Astrocyte (in vitro differentiated cells and primary cell): ENCODE measurements around the gene DRG2. TPM values are rescaled to one million over a fixed set of nuclear protein-coding genes. Genes with fewer than 3 reads are reported as not detected.

Experiments used
- DNase-seq: peaks from one replicate; pipeline ENCODE4 v3.0.0-alpha.2; 2010; ENCODE audit warnings: low read depth
- FAIRE-seq: peaks from 2 replicates; lab custom pipeline; 2011; peaks lifted over from hg19 to GRCh38; lab: Jason Lieb, UNC
- H2AFZ ChIP-seq: 2 replicates; pipeline ENCODE4 v1.6.0; 2012; ENCODE audit warnings: low read depth, low read length, inconsistent platforms
- H3K27ac ChIP-seq: 2 replicates; pipeline ENCODE4 v1.5.1; 2011; ENCODE audit warnings: low read depth, low read length, inconsistent platforms
- H3K27me3 ChIP-seq: 2 replicates; pipeline ENCODE4 v1.6.0; 2011; ENCODE audit warnings: low read length, inconsistent platforms; ENCODE audit not compliant: insufficient read depth
- H3K36me3 ChIP-seq: 2 replicates; pipeline ENCODE4 v1.5.1; 2011; ENCODE audit warnings: low read length, inconsistent platforms; ENCODE audit not compliant: insufficient read depth
- H3K4me1 ChIP-seq: 2 replicates; pipeline ENCODE4 v1.5.1; 2011; ENCODE audit warnings: low read length, inconsistent platforms; ENCODE audit not compliant: insufficient read depth
- H3K4me2 ChIP-seq: 2 replicates; pipeline ENCODE4 v1.6.0; 2012; ENCODE audit warnings: low read length, inconsistent platforms
- H3K4me3 ChIP-seq: 2 replicates; pipeline ENCODE4 v1.5.1; 2011; ENCODE audit warnings: low read depth, mild to moderate bottlenecking, low read length, inconsistent platforms; ENCODE audit not compliant: insufficient read depth
- H3K79me2 ChIP-seq: 2 replicates; pipeline ENCODE4 v1.6.0; 2012; ENCODE audit warnings: mild to moderate bottlenecking, low read length, inconsistent platforms; ENCODE audit not compliant: insufficient read depth
- H3K9ac ChIP-seq: 2 replicates; pipeline ENCODE4 v1.6.0; 2012; ENCODE audit warnings: mild to moderate bottlenecking, low read length, inconsistent platforms
- H3K9me3 ChIP-seq: 2 replicates; pipeline ENCODE4 v1.5.1; 2012; ENCODE audit warnings: low read depth, mild to moderate bottlenecking, low read length, inconsistent platforms; ENCODE audit not compliant: insufficient read depth
- H4K20me1 ChIP-seq: 2 replicates; pipeline ENCODE4 v1.6.0; 2012; ENCODE audit warnings: low read length, inconsistent platforms; ENCODE audit not compliant: insufficient read depth
- H3K27ac Mint-ChIP-seq: one replicate; pipeline ENCODE4 v1.8.0; 2021; ENCODE audit warnings: mild to moderate bottlenecking, mixed read lengths; ENCODE audit not compliant: unreplicated experiment
- H3K27me3 Mint-ChIP-seq: one replicate; pipeline ENCODE4 v1.8.0; 2021; ENCODE audit warnings: low read depth, mixed read lengths; ENCODE audit not compliant: unreplicated experiment
- H3K36me3 Mint-ChIP-seq: one replicate; pipeline ENCODE4 v1.8.0; 2021; ENCODE audit warnings: low read depth, mixed read lengths; ENCODE audit not compliant: unreplicated experiment
- H3K4me1 Mint-ChIP-seq: one replicate; pipeline ENCODE4 v1.8.0; 2021; ENCODE audit warnings: low read depth, mixed read lengths; ENCODE audit not compliant: unreplicated experiment
- H3K4me3 Mint-ChIP-seq: one replicate; pipeline ENCODE4 v1.8.0; 2021; ENCODE audit warnings: mild to moderate bottlenecking, moderate library complexity, mixed read lengths; ENCODE audit not compliant: unreplicated experiment
- H3K9me3 Mint-ChIP-seq: one replicate; pipeline ENCODE4 v1.8.0; 2021; ENCODE audit warnings: mild to moderate bottlenecking, mixed read lengths; ENCODE audit not compliant: unreplicated experiment
- EZH2 ChIP-seq: IDR thresholded peaks from 2 replicates; pipeline ENCODE4 v1.6.1; 2012; ENCODE audit warnings: mild to moderate bottlenecking, low read length, inconsistent platforms; ENCODE audit not compliant: insufficient read depth
- total RNA-seq: library from RNA; stranded (reverse); gene quantifications from 2 replicates; pipeline ENCODE4 v1.2.1, GENCODE V29; 2021
- TF ChIP-seq, protein P1 (sequence below): IDR thresholded peaks from 2 replicates; pipeline ENCODE4 v1.5.1; 2011; ENCODE audit warnings: low read depth, mild to moderate bottlenecking, inconsistent platforms, low read length, moderate library complexity; ENCODE audit not compliant: insufficient read depth

DRG2 gene
- total RNA-seq, 1 donor from 2014 or later = 35.0 TPM

DNA sequence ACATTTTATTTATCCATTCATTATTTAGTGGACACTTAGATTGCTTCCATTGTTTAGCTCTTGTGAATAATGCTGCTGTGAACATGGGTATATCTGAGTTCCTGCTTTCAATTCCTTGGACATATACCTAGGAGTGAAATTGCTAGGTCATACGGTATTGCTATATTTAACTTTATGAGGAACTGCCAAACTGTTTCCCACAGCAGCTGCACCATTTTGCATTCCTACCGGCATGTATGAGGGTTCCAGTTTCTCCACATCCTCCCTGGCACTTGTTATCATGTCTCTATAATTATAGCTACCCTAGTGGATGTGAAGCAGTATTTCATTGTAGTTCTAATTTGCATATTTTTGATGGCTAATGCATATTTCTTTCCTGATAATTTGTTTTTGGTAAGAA, 23.7 kb upstream of the DRG2 start:
- no peak overlapping the region for H3K4me3 ChIP-seq
- no peak for TF ChIP-seq EZH2
- TF ChIP-seq, protein P1, sequence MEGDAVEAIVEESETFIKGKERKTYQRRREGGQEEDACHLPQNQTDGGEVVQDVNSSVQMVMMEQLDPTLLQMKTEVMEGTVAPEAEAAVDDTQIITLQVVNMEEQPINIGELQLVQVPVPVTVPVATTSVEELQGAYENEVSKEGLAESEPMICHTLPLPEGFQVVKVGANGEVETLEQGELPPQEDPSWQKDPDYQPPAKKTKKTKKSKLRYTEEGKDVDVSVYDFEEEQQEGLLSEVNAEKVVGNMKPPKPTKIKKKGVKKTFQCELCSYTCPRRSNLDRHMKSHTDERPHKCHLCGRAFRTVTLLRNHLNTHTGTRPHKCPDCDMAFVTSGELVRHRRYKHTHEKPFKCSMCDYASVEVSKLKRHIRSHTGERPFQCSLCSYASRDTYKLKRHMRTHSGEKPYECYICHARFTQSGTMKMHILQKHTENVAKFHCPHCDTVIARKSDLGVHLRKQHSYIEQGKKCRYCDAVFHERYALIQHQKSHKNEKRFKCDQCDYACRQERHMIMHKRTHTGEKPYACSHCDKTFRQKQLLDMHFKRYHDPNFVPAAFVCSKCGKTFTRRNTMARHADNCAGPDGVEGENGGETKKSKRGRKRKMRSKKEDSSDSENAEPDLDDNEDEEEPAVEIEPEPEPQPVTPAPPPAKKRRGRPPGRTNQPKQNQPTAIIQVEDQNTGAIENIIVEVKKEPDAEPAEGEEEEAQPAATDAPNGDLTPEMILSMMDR = no peak
- Mint-ChIP-seq H3K9me3 (no peaks in the 10 kb centered on the region), H3K4me1 (peaks cover 9% of the 10 kb centered on the region), H3K4me3 (no peak overlapping the region), H3K27ac (no peak overlapping the region), H3K27me3 (no peaks in the 10 kb centered on the region), H3K36me3 (peaks cover 17% of the 10 kb centered on the region)
- no peaks in the 10 kb centered on the region for H3K79me2 ChIP-seq
- H3K9me3 ChIP-seq = no peaks in the 10 kb centered on the region
- H3K4me2 ChIP-seq = no peak overlapping the region
- H3K36me3 ChIP-seq = peaks cover 2% of the 10 kb centered on the region
- no peaks in the 10 kb centered on the region for H3K4me1 ChIP-seq
- DNase-seq = no peak
- no peaks in the 10 kb centered on the region for H3K27me3 ChIP-seq
- no peak overlapping the region for H3K27ac ChIP-seq
- H2AFZ ChIP-seq = no peak overlapping the region
- H4K20me1 ChIP-seq = no peaks in the 10 kb centered on the region
- FAIRE-seq = no peak
- H3K9ac ChIP-seq = no peak overlapping the region

DNA sequence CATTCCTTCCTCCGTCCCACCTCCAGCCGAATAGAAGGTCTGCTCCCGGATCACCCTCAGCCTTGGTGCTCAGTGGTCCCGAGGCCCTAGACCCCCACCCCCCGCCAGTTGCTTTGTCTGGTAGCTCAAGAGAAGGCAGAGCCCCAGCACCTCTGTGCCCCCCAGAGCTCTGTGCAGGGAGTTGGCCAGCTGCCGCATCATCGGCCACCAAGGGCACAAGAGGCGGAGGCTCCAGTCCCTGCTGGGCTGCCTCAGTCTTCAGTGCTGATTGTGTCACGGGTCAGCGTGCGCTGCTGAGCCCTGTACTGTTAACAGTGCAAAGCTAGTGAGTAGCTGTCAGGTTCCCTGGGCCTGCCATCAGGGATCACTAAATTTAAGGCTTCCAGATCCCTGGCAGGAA, 22.2 kb upstream of the DRG2 start:
- H3K27ac Mint-ChIP-seq = no peak overlapping the region
- H3K4me3 Mint-ChIP-seq = no peak overlapping the region
- H3K36me3 ChIP-seq = peaks cover 2% of the 10 kb centered on the region
- H3K27me3 ChIP-seq = no peaks in the 10 kb centered on the region
- H4K20me1 ChIP-seq = no peaks in the 10 kb centered on the region
- no peak overlapping the region for H3K4me2 ChIP-seq
- no peaks in the 10 kb centered on the region for H3K4me1 ChIP-seq
- no peak overlapping the region for H3K4me3 ChIP-seq
- H3K79me2 ChIP-seq = no peaks in the 10 kb centered on the region
- DNase-seq (no peak), FAIRE-seq (no peak)
- no peaks in the 10 kb centered on the region for H3K9me3 Mint-ChIP-seq
- peaks cover 9% of the 10 kb centered on the region for H3K4me1 Mint-ChIP-seq
- H2AFZ ChIP-seq = no peak overlapping the region
- no peak overlapping the region for H3K9ac ChIP-seq
- no peak overlapping the region for H3K27ac ChIP-seq
- TF ChIP-seq, protein P1 = no peak
- no peak for TF ChIP-seq EZH2
- H3K36me3 Mint-ChIP-seq = peaks cover 11% of the 10 kb centered on the region
- no peaks in the 10 kb centered on the region for H3K27me3 Mint-ChIP-seq
- H3K9me3 ChIP-seq = no peaks in the 10 kb centered on the region

DNA sequence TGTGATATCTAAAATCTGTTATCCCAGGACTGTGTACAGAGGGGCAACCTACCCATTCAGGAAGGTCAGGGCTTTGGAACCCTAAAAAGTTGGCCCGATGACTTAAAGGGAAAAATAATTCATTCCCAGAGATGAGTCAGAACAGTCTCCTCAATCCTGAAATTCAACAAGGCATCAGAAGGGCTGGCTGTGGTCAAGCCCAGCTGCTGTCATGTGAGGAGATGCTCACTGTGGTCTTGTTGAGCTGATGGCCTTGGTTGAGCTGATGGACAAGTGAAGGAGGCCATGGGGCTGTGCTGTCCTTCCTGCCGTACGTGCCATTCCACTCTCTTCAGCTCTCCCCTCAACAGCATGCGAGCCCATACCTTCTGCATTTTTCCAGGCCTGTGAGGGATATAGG, 20.9 kb upstream of the DRG2 start:
- Histone ChIP-seq H3K9me3 (no peaks in the 10 kb centered on the region), H3K4me3 (no peak overlapping the region), H3K9ac (no peak overlapping the region), H3K79me2 (no peaks in the 10 kb centered on the region), H3K36me3 (peaks cover 2% of the 10 kb centered on the region), H4K20me1 (no peaks in the 10 kb centered on the region), H3K27ac (no peak overlapping the region), H3K4me1 (peaks cover 4% of the 10 kb centered on the region), H3K27me3 (no peaks in the 10 kb centered on the region), H3K4me2 (no peak overlapping the region), H2AFZ (no peak overlapping the region)
- Mint-ChIP-seq H3K4me1 (peaks cover 12% of the 10 kb centered on the region), H3K27ac (no peak overlapping the region), H3K36me3 (peaks cover 11% of the 10 kb centered on the region), H3K4me3 (no peak overlapping the region), H3K9me3 (no peaks in the 10 kb centered on the region), H3K27me3 (no peaks in the 10 kb centered on the region)
- DNase-seq (no peak), FAIRE-seq (no peak)
- TF ChIP-seq, protein P1 = no peak
